ENCODE measurements around the gene GHITM. TPM values are rescaled to one million over a fixed set of nuclear protein-coding genes. Genes with fewer than 3 reads are reported as not detected.
"Not testable (repeated sequence)": the region's sequence is repeated elsewhere in the genome, so short reads cannot be mapped to it uniquely, and the experiment has no call there.

The GHITM gene
- total and polyA plus RNA-seq, 10 donors, result 69.2 to 152 (median 102) TPM

DNA sequence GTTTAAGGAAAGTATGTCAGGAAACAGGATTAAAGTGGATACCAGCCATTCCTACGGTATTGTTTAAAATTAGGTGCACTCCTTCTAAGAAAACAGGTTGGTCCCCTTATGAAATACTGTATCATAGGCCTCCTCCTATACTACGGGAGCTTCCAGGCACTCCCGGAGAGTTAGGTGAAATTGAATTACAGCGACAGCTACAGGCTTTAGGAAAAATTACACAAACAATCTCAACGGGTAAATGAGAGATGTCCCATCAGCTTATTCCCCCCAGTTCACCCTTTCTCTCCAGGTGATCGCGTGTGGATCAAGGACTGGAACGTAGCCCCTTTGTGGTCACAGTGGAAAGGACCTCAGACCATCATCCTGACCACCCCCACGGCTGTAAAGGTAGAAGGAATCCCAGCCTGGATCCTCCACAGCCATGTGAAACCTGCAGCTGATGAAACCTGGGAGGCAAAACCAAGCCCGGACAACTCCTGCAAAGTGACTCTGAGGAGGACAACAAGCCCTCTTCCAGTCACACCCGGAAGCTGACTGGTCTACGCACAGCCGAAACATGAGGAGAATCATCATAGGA, 25.1 kb upstream of the GHITM start:
- intact Hi-C loops (cut with DNase I; ENCODE audit: low total_unique reads), result no loop called here
- H3K36me3 ChIP-seq, result no peaks in the 10 kb centered on the region
- WGBS, 5 donors, result 37 to 53% (median 51%) methylated on average over 13 of the region's 13 CpGs
- TF ChIP-seq POLR2A (IDR thresholded peaks at IDR 0.05), result no peak
- TF ChIP-seq POLR2AphosphoS5 (IDR thresholded peaks at IDR 0.05), result no peak
- TF ChIP-seq, protein P1, sequence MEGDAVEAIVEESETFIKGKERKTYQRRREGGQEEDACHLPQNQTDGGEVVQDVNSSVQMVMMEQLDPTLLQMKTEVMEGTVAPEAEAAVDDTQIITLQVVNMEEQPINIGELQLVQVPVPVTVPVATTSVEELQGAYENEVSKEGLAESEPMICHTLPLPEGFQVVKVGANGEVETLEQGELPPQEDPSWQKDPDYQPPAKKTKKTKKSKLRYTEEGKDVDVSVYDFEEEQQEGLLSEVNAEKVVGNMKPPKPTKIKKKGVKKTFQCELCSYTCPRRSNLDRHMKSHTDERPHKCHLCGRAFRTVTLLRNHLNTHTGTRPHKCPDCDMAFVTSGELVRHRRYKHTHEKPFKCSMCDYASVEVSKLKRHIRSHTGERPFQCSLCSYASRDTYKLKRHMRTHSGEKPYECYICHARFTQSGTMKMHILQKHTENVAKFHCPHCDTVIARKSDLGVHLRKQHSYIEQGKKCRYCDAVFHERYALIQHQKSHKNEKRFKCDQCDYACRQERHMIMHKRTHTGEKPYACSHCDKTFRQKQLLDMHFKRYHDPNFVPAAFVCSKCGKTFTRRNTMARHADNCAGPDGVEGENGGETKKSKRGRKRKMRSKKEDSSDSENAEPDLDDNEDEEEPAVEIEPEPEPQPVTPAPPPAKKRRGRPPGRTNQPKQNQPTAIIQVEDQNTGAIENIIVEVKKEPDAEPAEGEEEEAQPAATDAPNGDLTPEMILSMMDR (IDR thresholded peaks at IDR 0.05 in 8 of 11, conservative IDR thresholded peaks at IDR 0.05 in 3 of 11), result no peak
- H3K4me3 ChIP-seq, result no peak overlapping the region
- H3K4me1 ChIP-seq, result no peaks in the 10 kb centered on the region
- peaks cover 0 to 13% (median 0%) of the 10 kb centered on the region in 7 donors for H3K27me3 ChIP-seq (replicated peaks in 1 of 7)
- H3K9me3 ChIP-seq, result peaks cover 0 to 9% (median 0%) of the 10 kb centered on the region in 8 donors
- no peak overlapping the region for H3K27ac ChIP-seq
- DNase-seq, result no peak

DNA sequence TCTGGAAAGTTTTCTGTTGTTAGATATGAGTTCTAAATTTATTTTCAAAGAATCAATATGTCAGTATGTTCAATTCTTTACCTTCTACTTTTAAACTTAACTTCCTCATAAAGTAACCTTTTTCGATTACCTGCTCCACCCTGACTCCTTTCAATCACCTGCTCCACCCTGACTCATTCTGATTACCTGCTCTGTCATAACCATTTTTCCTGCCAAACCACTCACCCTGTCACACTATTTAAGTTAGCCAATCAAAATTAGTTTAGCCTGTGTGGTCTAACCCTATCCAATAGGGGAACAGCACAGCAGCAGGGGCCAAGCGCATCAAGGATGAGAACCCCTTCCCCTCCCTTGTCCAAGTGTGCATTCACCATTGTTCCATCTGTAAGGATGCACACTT, 22.1 kb upstream of the GHITM start:
- H3K27me3 ChIP-seq (replicated peaks in 1 of 7), result not testable (repeated sequence)

DNA sequence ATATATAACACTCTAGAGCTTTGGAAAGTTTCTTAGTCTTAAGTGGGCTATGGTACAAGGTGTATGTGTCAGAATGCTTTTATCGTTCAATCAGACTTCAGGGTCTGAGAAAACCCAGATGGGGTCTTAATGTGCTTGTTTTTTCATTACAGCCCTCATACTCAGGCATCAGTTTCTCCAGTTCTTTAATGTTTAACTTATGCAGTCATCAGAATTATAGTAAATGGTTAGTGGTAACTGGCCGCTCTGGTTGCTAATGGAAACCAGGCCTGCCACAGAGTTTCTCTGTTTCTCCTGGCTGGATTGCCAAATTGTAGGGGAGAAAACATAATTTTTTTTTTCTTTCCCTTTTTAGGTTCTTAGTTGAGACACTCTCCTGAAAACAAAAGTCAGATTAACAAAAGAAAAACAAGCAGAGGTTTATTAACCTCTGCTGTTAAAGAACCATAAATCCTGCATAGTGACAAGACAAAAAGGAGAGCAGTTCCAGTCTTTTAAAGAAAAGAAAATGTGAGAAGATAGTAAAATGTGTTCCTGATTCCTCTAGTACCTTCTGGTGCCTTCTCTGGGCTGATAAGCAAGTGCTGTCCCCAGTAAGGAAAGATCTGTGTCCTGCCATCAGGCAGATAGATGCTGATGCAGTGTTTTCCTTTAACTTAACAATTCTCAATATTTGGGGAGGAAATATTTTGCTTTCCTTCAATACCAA, 21.5 kb upstream of the GHITM start:
- no peak overlapping the region for H3K4me3 ChIP-seq
- no peaks in the 10 kb centered on the region for H3K27me3 ChIP-seq (replicated peaks in 1 of 7)
- H3K27ac ChIP-seq, result no peak overlapping the region
- intact Hi-C loops (cut with DNase I; ENCODE audit: low total_unique reads), result no loop called here
- DNase-seq, result no peak
- H3K36me3 ChIP-seq, result no peaks in the 10 kb centered on the region
- H3K9me3 ChIP-seq, result peaks cover 0 to 9% (median 0%) of the 10 kb centered on the region in 8 donors
- TF ChIP-seq, protein P1 (IDR thresholded peaks at IDR 0.05 in 8 of 11, conservative IDR thresholded peaks at IDR 0.05 in 3 of 11), result no peak
- TF ChIP-seq POLR2A (IDR thresholded peaks at IDR 0.05) (no peak), POLR2AphosphoS5 (IDR thresholded peaks at IDR 0.05) (no peak)
- H3K4me1 ChIP-seq, result no peaks in the 10 kb centered on the region
- WGBS, 5 donors, result 80 to 95% (median 83%) methylated on average over 2 of the region's 2 CpGs

More for the DNA sequence above, 22.1 kb upstream of the GHITM start:
- DNase-seq; intact Hi-C loops (cut with DNase I; ENCODE audit: low total_unique reads); H3K36me3 ChIP-seq; H3K27ac ChIP-seq; H3K4me3 ChIP-seq; H3K4me1 ChIP-seq; H3K9me3 ChIP-seq: not testable (repeated sequence)
- 87 to 94% (median 94%) methylated on average over 2 of the region's 2 CpGs for whole genome bisulfite sequencing, 5 donors

DNA sequence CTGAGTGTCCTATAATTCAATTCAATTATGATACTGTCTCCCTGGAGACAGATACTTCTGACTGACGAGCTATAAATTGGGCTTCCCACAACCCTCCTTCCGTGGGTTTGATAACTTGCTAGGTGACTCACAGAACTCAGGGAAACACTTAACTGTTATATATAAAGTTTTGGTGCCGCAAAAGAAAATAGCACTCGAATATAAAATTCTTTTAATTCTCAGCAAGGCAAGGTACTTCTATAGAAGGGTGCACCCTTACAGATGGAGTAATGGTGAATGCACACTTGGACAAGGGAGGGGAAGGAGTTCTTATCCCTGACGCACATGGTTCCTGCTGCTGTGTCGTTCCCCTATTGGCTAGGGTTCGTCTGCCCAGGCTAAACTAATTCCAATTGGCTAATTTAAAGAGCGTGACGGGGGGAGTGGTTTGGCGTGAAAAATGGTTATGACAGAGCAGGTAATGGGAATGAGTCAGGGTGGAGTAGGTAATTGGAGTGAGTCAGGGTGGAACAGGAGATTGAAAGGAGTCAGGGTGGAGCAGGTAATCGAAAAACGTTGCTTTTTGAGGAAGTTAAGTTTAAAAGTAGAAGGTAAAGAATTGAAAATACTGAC, 20.8 kb upstream of the GHITM start:
- TF ChIP-seq, protein P1 (IDR thresholded peaks at IDR 0.05 in 8 of 11, conservative IDR thresholded peaks at IDR 0.05 in 3 of 11), result no peak
- no peak for TF ChIP-seq POLR2AphosphoS5 (IDR thresholded peaks at IDR 0.05)
- TF ChIP-seq POLR2A (IDR thresholded peaks at IDR 0.05), result no peak
- peaks cover 0 to 9% (median 0%) of the 10 kb centered on the region in 8 donors for H3K9me3 ChIP-seq
- intact Hi-C loops (cut with DNase I; ENCODE audit: low total_unique reads), result no loop called here
- H3K4me3 ChIP-seq, result no peak overlapping the region
- no peaks in the 10 kb centered on the region for H3K27me3 ChIP-seq (replicated peaks in 1 of 7)
- H3K36me3 ChIP-seq, result no peaks in the 10 kb centered on the region
- WGBS, 5 donors, result 75 to 87% (median 78%) methylated on average over 12 of the region's 12 CpGs
- no peak overlapping the region for H3K27ac ChIP-seq
- DNase-seq, result no peak
- no peaks in the 10 kb centered on the region for H3K4me1 ChIP-seq

Data from spleen (tissue), 11 donors.